ENCODE data around the gene OCA2. TPM values are rescaled to one million over a fixed set of nuclear protein-coding genes. Genes with fewer than 3 reads are reported as not detected.
A peak's percentile ranks its signal among the peaks of the same experiment; 100 is the strongest.
"Not testable (repeated sequence)": the region's sequence is repeated elsewhere in the genome, so short reads cannot be mapped to it uniquely, and the experiment has no call there.

OCA2 gene
- polyA plus RNA-seq (2011; rRNA removed): not detected in 2 replicates
- polyA minus RNA-seq (2011; rRNA and poly(A)+ RNA removed): not detected in 2 replicates

- peaks cover 61% of the 10 kb centered on the region for H3K27me3 ChIP-seq (ENCODE audit: control insufficient read depth, insufficient read depth, low read length)
- TF ChIP-seq CTCF (IDR thresholded peaks at IDR 0.05; ENCODE audit: low read depth, low read length): peak; percentile 36; the same call in 1 of the 2 replicates
- peaks cover 5% of the 10 kb centered on the region; the same call in 1 of the 2 replicates for H3K9me3 ChIP-seq (ENCODE audit: control insufficient read depth, insufficient read depth, low read length)
- H3K27ac ChIP-seq (ENCODE audit: low read depth, low read length): no peak within 1 kb of the TSS
- ChIA-PET POLR2A (no interaction called here), CTCF (interaction anchor here (0.7 to 2.8 kb wide), 4 partner anchors 15 to 28 kb away, joined by 3 to 11 read pairs (median 6); no protein-coding TSS in a partner anchor)
- peak within 1 kb of the TSS; percentile 22; the same call in 1 of the 2 replicates for H3K4me3 ChIP-seq (ENCODE audit: low read depth, low read length)
- DNase-seq (ENCODE audit: low read depth, low spot score): no peak
These were observed at the start of gene OCA2 for GRCh38 chr15:28098766-28099554. Gene OCA2 (minus strand): TSS chr15:28099315. CDS start chr15:28081874, 17,441 bp downstream.

- no peak overlapping the region for H3K27ac ChIP-seq (ENCODE audit: low read depth, low read length)
- POLR2A ChIA-PET: interaction anchor here (0.7 kb wide), 1 partner anchor 55 kb away, joined by 3 read pairs; no protein-coding TSS in a partner anchor
- no peak overlapping the region for H3K4me3 ChIP-seq (ENCODE audit: low read depth, low read length)
- TF ChIP-seq CTCF (IDR thresholded peaks at IDR 0.05; ENCODE audit: low read depth, low read length): no peak
- DNase-seq (ENCODE audit: low read depth, low spot score): no peak
- H3K27me3 ChIP-seq (ENCODE audit: control insufficient read depth, insufficient read depth, low read length): no peaks in the 10 kb centered on the region
- H3K9me3 ChIP-seq (ENCODE audit: control insufficient read depth, insufficient read depth, low read length): peaks cover 13% of the 10 kb centered on the region; the same call in 1 of the 2 replicates
- CTCF ChIA-PET: interaction anchor here (0.7 to 1.9 kb wide), 2 partner anchors 22 to 509 kb away, joined by 5 to 9 read pairs; no protein-coding TSS in a partner anchor
These were observed 48.7 kb upstream of the OCA2 start for GRCh38 chr15:28147801-28148200.

- CTCF ChIA-PET: interaction anchor here (0.8 kb wide), 1 partner anchor 20 kb away, joined by 4 read pairs; no protein-coding TSS in a partner anchor
- H3K4me3 ChIP-seq (ENCODE audit: low read depth, low read length); POLR2A ChIA-PET; H3K27ac ChIP-seq (ENCODE audit: low read depth, low read length); H3K27me3 ChIP-seq (ENCODE audit: control insufficient read depth, insufficient read depth, low read length); DNase-seq (ENCODE audit: low read depth, low spot score): not testable (repeated sequence)
- H3K9me3 ChIP-seq (ENCODE audit: control insufficient read depth, insufficient read depth, low read length): peaks cover 12% of the 10 kb centered on the region; the same call in 1 of the 2 replicates
These were observed 46.3 kb upstream of the OCA2 start for GRCh38 chr15:28145419-28145818.

- DNase-seq (ENCODE audit: low read depth, low spot score): no peak
- ChIA-PET POLR2A (interaction anchor here (0.7 kb wide), 1 partner anchor 66 kb away, joined by 3 read pairs; no protein-coding TSS in a partner anchor), CTCF (no interaction called here)
- Histone ChIP-seq H3K9me3 (ENCODE audit: control insufficient read depth, insufficient read depth, low read length) (no peaks in the 10 kb centered on the region), H3K4me3 (ENCODE audit: low read depth, low read length) (no peak overlapping the region), H3K27ac (ENCODE audit: low read depth, low read length) (no peak overlapping the region), H3K27me3 (ENCODE audit: control insufficient read depth, insufficient read depth, low read length) (no peaks in the 10 kb centered on the region)
- no peak for TF ChIP-seq CTCF (IDR thresholded peaks at IDR 0.05; ENCODE audit: low read depth, low read length)
These were observed 40.9 kb upstream of the OCA2 start for GRCh38 chr15:28140062-28140461.

- H3K4me3 ChIP-seq (ENCODE audit: low read depth, low read length); H3K27me3 ChIP-seq (ENCODE audit: control insufficient read depth, insufficient read depth, low read length); H3K9me3 ChIP-seq (ENCODE audit: control insufficient read depth, insufficient read depth, low read length); DNase-seq (ENCODE audit: low read depth, low spot score); H3K27ac ChIP-seq (ENCODE audit: low read depth, low read length); POLR2A ChIA-PET: not testable (repeated sequence)
- CTCF ChIA-PET: interaction anchor here (3.9 kb wide), 1 partner anchor 12 kb away, joined by 27 read pairs; no protein-coding TSS in a partner anchor
These were observed 38.4 kb upstream of the OCA2 start for GRCh38 chr15:28137408-28138039.

GRCh38 chr15:28136236-28136904, 37.3 kb upstream of the OCA2 start:
- H3K27ac ChIP-seq (ENCODE audit: low read depth, low read length); H3K9me3 ChIP-seq (ENCODE audit: control insufficient read depth, insufficient read depth, low read length); DNase-seq (ENCODE audit: low read depth, low spot score); H3K4me3 ChIP-seq (ENCODE audit: low read depth, low read length); H3K27me3 ChIP-seq (ENCODE audit: control insufficient read depth, insufficient read depth, low read length); POLR2A ChIA-PET: not testable (repeated sequence)
- CTCF ChIA-PET: interaction anchor here (3.9 kb wide), 1 partner anchor 11 kb away, joined by 27 read pairs; no protein-coding TSS in a partner anchor
